ENCODE measurements around the gene BBOX1. TPM values are rescaled to one million over a fixed set of nuclear protein-coding genes. Genes with fewer than 3 reads are reported as not detected.

Gene BBOX1
- total and polyA plus RNA-seq, 7 donors, result not detected

DNA sequence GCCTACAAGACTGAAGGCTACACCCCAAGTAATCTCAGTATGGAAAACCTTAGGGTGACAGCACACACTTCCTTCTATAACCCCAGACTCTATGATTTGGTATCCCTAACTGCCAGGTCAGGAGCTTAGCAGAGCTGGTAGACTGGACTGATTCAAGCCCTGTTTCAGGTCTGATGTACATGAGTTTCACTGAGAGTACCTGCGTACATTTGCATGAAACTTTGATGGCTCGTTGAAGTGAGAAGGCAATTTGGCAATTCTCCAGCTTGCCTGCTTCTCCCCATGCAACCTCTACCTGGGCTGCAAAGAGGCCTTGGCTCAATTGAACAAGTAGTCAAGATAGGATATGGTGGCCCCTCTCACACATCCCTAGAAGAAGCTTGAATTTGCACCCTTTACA lies 36.5 kb upstream of the BBOX1 start:
- Histone ChIP-seq H3K27ac (no peak overlapping the region), H3K36me3 (no peaks in the 10 kb centered on the region), H3K27me3 (no peaks in the 10 kb centered on the region), H3K9me3 (no peaks in the 10 kb centered on the region), H3K4me1 (peaks cover 0 to 35% (median 26%) of the 10 kb centered on the region in 4 donors), H3K4me3 (no peak overlapping the region)
- TF ChIP-seq POLR2AphosphoS5 (IDR thresholded peaks at IDR 0.05), result no peak
- TF ChIP-seq, protein P1, sequence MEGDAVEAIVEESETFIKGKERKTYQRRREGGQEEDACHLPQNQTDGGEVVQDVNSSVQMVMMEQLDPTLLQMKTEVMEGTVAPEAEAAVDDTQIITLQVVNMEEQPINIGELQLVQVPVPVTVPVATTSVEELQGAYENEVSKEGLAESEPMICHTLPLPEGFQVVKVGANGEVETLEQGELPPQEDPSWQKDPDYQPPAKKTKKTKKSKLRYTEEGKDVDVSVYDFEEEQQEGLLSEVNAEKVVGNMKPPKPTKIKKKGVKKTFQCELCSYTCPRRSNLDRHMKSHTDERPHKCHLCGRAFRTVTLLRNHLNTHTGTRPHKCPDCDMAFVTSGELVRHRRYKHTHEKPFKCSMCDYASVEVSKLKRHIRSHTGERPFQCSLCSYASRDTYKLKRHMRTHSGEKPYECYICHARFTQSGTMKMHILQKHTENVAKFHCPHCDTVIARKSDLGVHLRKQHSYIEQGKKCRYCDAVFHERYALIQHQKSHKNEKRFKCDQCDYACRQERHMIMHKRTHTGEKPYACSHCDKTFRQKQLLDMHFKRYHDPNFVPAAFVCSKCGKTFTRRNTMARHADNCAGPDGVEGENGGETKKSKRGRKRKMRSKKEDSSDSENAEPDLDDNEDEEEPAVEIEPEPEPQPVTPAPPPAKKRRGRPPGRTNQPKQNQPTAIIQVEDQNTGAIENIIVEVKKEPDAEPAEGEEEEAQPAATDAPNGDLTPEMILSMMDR (IDR thresholded peaks at IDR 0.05), result no peak
- TF ChIP-seq POLR2A (IDR thresholded peaks at IDR 0.05), result no peak
- no peak for TF ChIP-seq EP300 (IDR thresholded peaks at IDR 0.05)
- intact Hi-C loops (cut with DNase I), result loop anchor here (10.0 kb wide), 1 partner anchor 121 kb away; no protein-coding TSS in a partner anchor
- no peak for DNase-seq
- WGBS, 2 donors, result 82 to 90% methylated on average over 2 of the region's 2 CpGs

- no peaks in the 10 kb centered on the region for H3K27me3 ChIP-seq
- H3K4me3 ChIP-seq, result no peak overlapping the region
- DNase-seq, result no peak
- H3K4me1 ChIP-seq, result peaks cover 0 to 28% (median 27%) of the 10 kb centered on the region in 4 donors
- H3K9me3 ChIP-seq, result no peaks in the 10 kb centered on the region
- no peak overlapping the region for H3K27ac ChIP-seq
- TF ChIP-seq POLR2AphosphoS5 (IDR thresholded peaks at IDR 0.05), result no peak
- TF ChIP-seq, protein P1 (IDR thresholded peaks at IDR 0.05), result no peak
- no peaks in the 10 kb centered on the region for H3K36me3 ChIP-seq
- intact Hi-C loops (cut with DNase I), result loop anchor here (10.0 kb wide), 1 partner anchor 116 kb away; no protein-coding TSS in a partner anchor
These were observed 31.6 kb upstream of the BBOX1 start for GRCh38 chr11:27008811-27009535.

- 57 to 67% methylated on average over 4 of the region's 4 CpGs for WGBS, 2 donors
- Histone ChIP-seq H3K27me3 (no peaks in the 10 kb centered on the region), H3K4me3 (no peak overlapping the region), H3K36me3 (no peaks in the 10 kb centered on the region), H3K9me3 (no peaks in the 10 kb centered on the region), H3K27ac (peak overlapping the region in 3 of 4 donors; percentile 57 to 71 (median 65)), H3K4me1 (peaks cover 0 to 35% (median 31%) of the 10 kb centered on the region in 4 donors)
- intact Hi-C loops (cut with DNase I), result loop anchor here (5.0 kb wide), 1 partner anchor 79 kb away; no protein-coding TSS in a partner anchor
- TF ChIP-seq POLR2A (IDR thresholded peaks at IDR 0.05) (no peak), EP300 (IDR thresholded peaks at IDR 0.05) (no peak), POLR2AphosphoS5 (IDR thresholded peaks at IDR 0.05) (no peak)
- TF ChIP-seq, protein P1 (IDR thresholded peaks at IDR 0.05), result no peak
- no peak for DNase-seq
These were observed 28.9 kb upstream of the BBOX1 start for GRCh38 chr11:27011560-27012233.

DNA sequence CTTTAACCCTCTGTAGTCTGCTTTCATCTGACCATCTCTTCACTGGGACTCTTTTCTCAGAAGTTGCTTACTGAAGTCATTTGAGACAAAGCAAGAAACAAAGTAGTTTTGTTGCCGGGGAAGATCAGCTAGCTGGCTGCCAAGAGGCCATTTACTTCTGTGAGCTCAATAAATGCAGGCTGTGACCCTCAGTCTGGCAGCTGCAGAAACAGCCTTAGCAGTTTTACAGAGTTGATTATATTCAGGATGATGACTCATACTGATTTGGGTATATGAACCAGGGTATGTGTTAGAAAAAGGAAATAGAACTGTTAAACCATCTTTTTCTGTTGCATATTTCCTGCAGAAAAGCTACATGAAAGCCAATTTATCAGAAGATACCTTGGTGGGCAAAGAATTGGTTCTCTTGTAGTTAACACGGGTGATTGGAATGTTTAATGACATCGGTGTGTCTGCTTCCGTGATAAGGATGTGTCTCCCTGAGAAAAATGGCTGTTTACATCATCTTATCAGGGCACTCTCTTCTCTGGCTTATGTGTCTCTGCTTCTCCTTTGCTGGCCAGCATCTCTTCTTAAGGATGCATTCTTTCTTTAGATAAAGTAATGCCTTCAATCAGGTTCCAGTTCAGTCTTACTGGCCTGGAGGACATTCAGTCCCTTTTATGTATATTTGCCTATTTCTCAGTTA lies 28.2 kb upstream of the BBOX1 start:
- no peak for DNase-seq
- Histone ChIP-seq H3K9me3 (no peaks in the 10 kb centered on the region), H3K36me3 (no peaks in the 10 kb centered on the region), H3K27me3 (no peaks in the 10 kb centered on the region), H3K27ac (peak overlapping the region in 3 of 4 donors; percentile 57 to 71 (median 65)), H3K4me1 (peaks cover 0 to 35% (median 31%) of the 10 kb centered on the region in 4 donors), H3K4me3 (no peak overlapping the region)
- intact Hi-C loops (cut with DNase I), result loop anchor here (5.0 kb wide), 1 partner anchor 80 kb away; no protein-coding TSS in a partner anchor
- WGBS, 2 donors, result 6 to 30% methylated on average over 4 of the region's 4 CpGs
- TF ChIP-seq, protein P1 (IDR thresholded peaks at IDR 0.05), result no peak
- no peak for TF ChIP-seq POLR2A (IDR thresholded peaks at IDR 0.05)
- TF ChIP-seq POLR2AphosphoS5 (IDR thresholded peaks at IDR 0.05), result no peak
- no peak for TF ChIP-seq EP300 (IDR thresholded peaks at IDR 0.05)

Data from sigmoid colon (tissue), 7 donors.